Mesendoderm (in vitro differentiated cells): ENCODE results near the gene LGMN.

Experiments
- DNase-seq: peaks from one replicate; pipeline ENCODE4 v3.0.0; 2013
- H2AK5ac ChIP-seq: 2 replicates; pipeline ENCODE4 v1.6.1; 2013; ENCODE audit warnings: low read length, inconsistent platforms
- H2BK120ac ChIP-seq: 2 replicates; pipeline ENCODE4 v1.6.1; 2013; ENCODE audit warnings: low read depth, mild to moderate bottlenecking, low read length, moderate library complexity, mixed read lengths
- H2BK15ac ChIP-seq: replicated peaks from 2 replicates; pipeline ENCODE4 v1.6.1; 2013; ENCODE audit warnings: low read depth, mild to moderate bottlenecking, moderate library complexity
- H2BK5ac ChIP-seq: 2 replicates; pipeline ENCODE4 v1.6.1; 2013; ENCODE audit warnings: low read length, inconsistent platforms
- H3K18ac ChIP-seq: 2 replicates; pipeline ENCODE4 v1.6.1; 2013; ENCODE audit warnings: mild to moderate bottlenecking, low read length, mixed read lengths
- H3K23ac ChIP-seq: one replicate; pipeline ENCODE4 v1.6.1; 2013; ENCODE audit warnings: low read length
- H3K27ac ChIP-seq: 2 replicates; pipeline ENCODE4 v1.5.1; 2013; ENCODE audit warnings: low read depth, mild to moderate bottlenecking, inconsistent platforms, low read length, moderate library complexity
- H3K27me3 ChIP-seq: 2 replicates; pipeline ENCODE4 v1.6.1; 2013; ENCODE audit warnings: low read length, control low read depth, mild to moderate bottlenecking, inconsistent platforms; ENCODE audit not compliant: insufficient read depth, poor library complexity
- H3K36me3 ChIP-seq: 2 replicates; pipeline ENCODE4 v1.6.1; 2013; ENCODE audit warnings: low read length, inconsistent platforms; ENCODE audit not compliant: control insufficient read depth, insufficient read depth
- H3K4ac ChIP-seq: one replicate; pipeline ENCODE4 v1.6.1; 2013; ENCODE audit warnings: low read depth, mild to moderate bottlenecking, low read length, moderate library complexity
- H3K4me1 ChIP-seq: 2 replicates; pipeline ENCODE4 v1.6.1; 2013; ENCODE audit warnings: low read depth, low read length, inconsistent platforms; ENCODE audit not compliant: control insufficient read depth
- H3K4me2 ChIP-seq: 2 replicates; pipeline ENCODE4 v1.6.1; 2013; ENCODE audit warnings: low read length
- H3K4me3 ChIP-seq: 2 replicates; pipeline ENCODE4 v1.5.1; 2013; ENCODE audit warnings: mild to moderate bottlenecking, low read length
- H3K56ac ChIP-seq: one replicate; pipeline ENCODE4 v1.6.1; 2013; ENCODE audit warnings: low read length
- H3K79me1 ChIP-seq: 2 replicates; pipeline ENCODE4 v1.6.1; 2013; ENCODE audit warnings: low read length, inconsistent platforms
- H3K79me2 ChIP-seq: 2 replicates; pipeline ENCODE4 v1.6.1; 2013; ENCODE audit warnings: mild to moderate bottlenecking, low read length; ENCODE audit not compliant: control insufficient read depth, insufficient read depth
- H3K9ac ChIP-seq: 2 replicates; pipeline ENCODE4 v1.6.1; 2013; ENCODE audit warnings: low read length, inconsistent platforms
- H4K5ac ChIP-seq: one replicate; pipeline ENCODE4 v1.6.1; 2013; ENCODE audit warnings: low read length
- H4K8ac ChIP-seq: one replicate; pipeline ENCODE4 v1.6.1; 2013; ENCODE audit warnings: low read depth, mild to moderate bottlenecking, control low read depth, low read length, moderate library complexity
- WGBS: extraction: QIAGEN DNeasy Blood & Tissue Kit; methylation state at CpG from one replicate; pipeline ENCODE4 v1.1.7; 2013; ENCODE audit warnings: low lambda C conversion rate, missing lambda C conversion rate; ENCODE audit not compliant: insufficient coverage; ENCODE audit errors: extremely low coverage; 5-methylcytosine and 5-hydroxymethylcytosine counted together

The LGMN gene

DNA sequence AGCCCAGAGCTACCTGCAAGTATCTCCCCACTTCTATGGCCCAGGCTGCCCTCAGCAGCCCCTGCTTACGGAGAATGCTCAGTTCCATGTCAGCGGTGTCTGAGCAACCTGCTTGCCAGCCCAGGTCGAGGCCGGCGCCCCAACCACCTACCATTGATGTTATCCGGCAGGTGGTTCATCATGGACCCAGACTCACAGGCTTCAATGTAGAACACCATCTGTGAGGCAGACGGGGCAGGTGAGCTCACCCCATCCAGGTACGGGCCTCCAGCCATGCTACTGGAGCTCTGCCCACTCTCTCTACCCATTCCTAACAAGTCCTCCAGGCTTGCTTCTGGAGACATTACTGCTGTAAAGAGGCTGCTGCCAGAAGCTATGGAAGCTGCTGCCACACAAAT lies 35.8 kb downstream of the LGMN start:
- no peak for DNase-seq
- Histone ChIP-seq H3K79me1 (no peaks in the 10 kb centered on the region), H3K23ac (no peak overlapping the region), H4K5ac (no peak overlapping the region), H3K4me3 (no peak overlapping the region), H3K56ac (no peak overlapping the region), H3K27ac (no peak overlapping the region), H3K79me2 (no peaks in the 10 kb centered on the region), H3K4ac (no peak overlapping the region), H3K4me2 (no peak overlapping the region), H3K18ac (no peak overlapping the region), H3K4me1 (no peaks in the 10 kb centered on the region), H4K8ac (no peak overlapping the region), H2BK5ac (no peak overlapping the region), H2BK15ac (no peak overlapping the region), H3K36me3 (peaks cover 2% of the 10 kb centered on the region), H3K9ac (no peak overlapping the region), H2AK5ac (no peak overlapping the region), H3K27me3 (no peaks in the 10 kb centered on the region), H2BK120ac (no peak overlapping the region)
- no CpG with 5 or more reads among the region's 8 CpGs for WGBS

GRCh38 chr14:92711976-92712653 lies 36.3 kb downstream of the LGMN start:
- no peak overlapping the region for H3K4me2 ChIP-seq
- H3K4me1 ChIP-seq, result no peaks in the 10 kb centered on the region
- no peak overlapping the region for H3K4me3 ChIP-seq
- WGBS, result no CpG with 5 or more reads among the region's 7 CpGs
- no peak overlapping the region for H3K9ac ChIP-seq
- H2AK5ac ChIP-seq, result no peak overlapping the region
- H3K27ac ChIP-seq, result no peak overlapping the region
- no peak overlapping the region for H2BK120ac ChIP-seq
- no peaks in the 10 kb centered on the region for H3K79me2 ChIP-seq
- no peaks in the 10 kb centered on the region for H3K79me1 ChIP-seq
- H3K4ac ChIP-seq, result no peak overlapping the region
- H2BK15ac ChIP-seq, result no peak overlapping the region
- no peak overlapping the region for H2BK5ac ChIP-seq
- no peak overlapping the region for H4K5ac ChIP-seq
- H4K8ac ChIP-seq, result no peak overlapping the region
- no peak for DNase-seq
- no peak overlapping the region for H3K23ac ChIP-seq
- peaks cover 2% of the 10 kb centered on the region for H3K36me3 ChIP-seq
- H3K18ac ChIP-seq, result no peak overlapping the region
- no peaks in the 10 kb centered on the region for H3K27me3 ChIP-seq
- no peak overlapping the region for H3K56ac ChIP-seq

DNA sequence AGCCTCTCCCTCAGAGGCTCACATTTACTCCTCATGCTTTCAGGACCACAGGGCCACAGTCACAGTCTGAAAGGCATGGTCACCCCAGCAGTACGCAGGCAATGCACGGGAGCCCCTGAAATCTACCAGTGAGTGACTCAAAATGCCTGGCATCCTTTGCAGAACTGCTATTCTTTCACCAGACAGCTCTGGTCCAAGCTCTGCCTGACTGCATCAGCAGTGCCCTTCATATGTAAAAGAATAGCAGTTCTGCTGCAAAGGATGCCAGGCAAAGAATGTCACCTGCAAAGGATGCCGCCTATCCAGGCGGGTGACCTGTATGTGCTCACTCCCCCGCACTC lies 38.5 kb downstream of the LGMN start:
- no peak overlapping the region for H3K4ac ChIP-seq
- peaks cover 2% of the 10 kb centered on the region for H3K36me3 ChIP-seq
- no peaks in the 10 kb centered on the region for H3K4me1 ChIP-seq
- no peak overlapping the region for H2BK15ac ChIP-seq
- no peaks in the 10 kb centered on the region for H3K79me2 ChIP-seq
- no peak overlapping the region for H4K5ac ChIP-seq
- no peak overlapping the region for H3K4me3 ChIP-seq
- H4K8ac ChIP-seq, result no peak overlapping the region
- H3K4me2 ChIP-seq, result no peak overlapping the region
- WGBS, result no CpG with 5 or more reads among the region's 5 CpGs
- no peak overlapping the region for H3K23ac ChIP-seq
- H3K79me1 ChIP-seq, result no peaks in the 10 kb centered on the region
- no peak overlapping the region for H2AK5ac ChIP-seq
- H2BK120ac ChIP-seq, result no peak overlapping the region
- no peaks in the 10 kb centered on the region for H3K27me3 ChIP-seq
- DNase-seq, result no peak
- no peak overlapping the region for H3K18ac ChIP-seq
- H3K56ac ChIP-seq, result no peak overlapping the region
- H3K27ac ChIP-seq, result no peak overlapping the region
- H2BK5ac ChIP-seq, result no peak overlapping the region
- H3K9ac ChIP-seq, result no peak overlapping the region

DNA sequence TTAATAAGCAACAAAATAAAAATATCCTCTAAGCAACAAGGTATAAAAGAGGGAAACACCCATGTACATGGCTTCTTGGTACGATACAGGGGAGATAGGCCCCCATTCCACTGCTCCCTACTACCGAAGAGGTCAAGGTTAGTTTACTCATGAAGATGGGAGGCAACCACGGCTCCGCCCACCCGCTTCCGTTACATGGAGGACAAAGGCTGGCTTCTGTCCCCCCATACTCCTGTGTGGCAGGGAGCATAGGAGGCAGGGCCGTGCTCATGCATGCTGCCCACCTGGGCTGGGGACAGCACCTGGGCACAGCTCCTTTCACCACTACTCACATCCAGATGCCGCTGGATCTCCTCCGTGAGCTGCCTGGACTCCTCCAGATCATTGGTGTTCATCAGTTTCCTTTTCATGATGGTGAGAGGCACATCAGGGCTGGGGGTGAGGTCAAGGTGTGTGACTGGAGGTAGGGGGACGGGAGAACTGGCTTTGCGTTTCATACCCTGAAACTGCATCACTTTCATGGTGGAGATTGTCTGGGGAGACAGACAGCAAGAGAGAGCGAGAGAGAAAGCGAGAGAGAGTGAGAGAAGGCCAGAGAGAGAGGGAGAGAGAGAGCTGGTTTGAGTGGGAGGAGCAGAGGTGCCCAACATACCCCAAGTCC lies 39.0 kb downstream of the LGMN start:
- Histone ChIP-seq H4K5ac (no peak overlapping the region), H3K79me2 (no peaks in the 10 kb centered on the region), H3K18ac (no peak overlapping the region), H3K9ac (no peak overlapping the region), H3K4me2 (no peak overlapping the region), H3K23ac (no peak overlapping the region), H2BK120ac (no peak overlapping the region), H2BK15ac (no peak overlapping the region), H3K56ac (no peak overlapping the region), H3K4ac (no peak overlapping the region), H3K4me1 (no peaks in the 10 kb centered on the region), H3K79me1 (no peaks in the 10 kb centered on the region), H3K36me3 (peaks cover 2% of the 10 kb centered on the region), H2BK5ac (no peak overlapping the region), H2AK5ac (no peak overlapping the region), H3K27me3 (no peaks in the 10 kb centered on the region), H3K27ac (no peak overlapping the region), H4K8ac (no peak overlapping the region), H3K4me3 (no peak overlapping the region)
- no CpG with 5 or more reads among the region's 13 CpGs for WGBS
- no peak for DNase-seq

DNA sequence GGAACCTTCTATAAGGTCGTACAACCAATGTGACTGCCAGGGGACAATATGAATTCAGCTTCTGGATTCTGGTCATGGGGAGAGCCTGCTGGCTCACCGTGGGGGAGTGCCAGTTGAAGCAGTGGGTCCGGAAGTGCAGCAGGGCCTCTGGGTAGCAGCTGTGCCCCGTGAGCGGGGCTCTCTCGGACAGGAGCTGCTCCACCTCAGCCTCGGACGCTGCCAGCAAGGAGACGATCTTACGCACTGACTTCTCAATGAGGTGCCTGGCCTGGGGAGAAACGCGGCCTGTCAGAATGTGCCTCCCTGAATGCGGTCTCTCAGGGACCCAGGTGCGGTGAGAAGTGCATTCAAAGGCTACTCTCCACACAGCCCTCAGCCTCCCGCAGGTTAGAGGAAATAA lies 42.0 kb downstream of the LGMN start:
- H3K36me3 ChIP-seq, result peaks cover 2% of the 10 kb centered on the region

DNA sequence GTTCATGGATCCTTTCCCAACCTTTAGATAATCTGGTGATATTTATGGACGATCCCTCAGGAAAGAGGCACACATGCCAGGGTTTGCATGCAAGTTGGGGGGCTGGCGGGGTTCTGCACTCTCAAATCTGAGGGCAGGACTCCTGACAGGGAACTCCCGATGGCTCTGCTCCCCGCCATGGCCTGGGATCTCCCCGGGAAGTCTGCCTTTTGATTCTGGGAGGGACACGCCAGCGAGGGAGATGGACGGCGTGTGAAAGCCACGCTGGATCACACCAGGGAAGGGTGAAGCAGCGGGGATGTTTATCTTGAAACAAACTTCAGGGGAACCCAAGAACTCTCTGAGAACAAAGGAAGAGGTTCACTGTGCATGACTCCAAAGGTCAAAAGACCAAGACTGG lies 43.6 kb downstream of the LGMN start:
- no peak overlapping the region for H3K23ac ChIP-seq
- DNase-seq, result no peak

More for the DNA sequence above, 42.0 kb downstream of the LGMN start:
- WGBS, result no CpG with 5 or more reads among the region's 15 CpGs
- no peak overlapping the region for H3K56ac ChIP-seq
- H3K27me3 ChIP-seq, result no peaks in the 10 kb centered on the region
- H3K4me3 ChIP-seq, result no peak overlapping the region
- no peak overlapping the region for H2AK5ac ChIP-seq
- H3K9ac ChIP-seq, result no peak overlapping the region
- no peaks in the 10 kb centered on the region for H3K79me2 ChIP-seq
- no peak overlapping the region for H3K4me2 ChIP-seq
- no peak overlapping the region for H3K23ac ChIP-seq
- H3K18ac ChIP-seq, result no peak overlapping the region
- no peak overlapping the region for H3K27ac ChIP-seq
- H2BK5ac ChIP-seq, result no peak overlapping the region
- H2BK120ac ChIP-seq, result no peak overlapping the region
- no peak overlapping the region for H4K8ac ChIP-seq
- no peak for DNase-seq
- H3K4ac ChIP-seq, result no peak overlapping the region
- H4K5ac ChIP-seq, result no peak overlapping the region
- no peak overlapping the region for H2BK15ac ChIP-seq
- H3K79me1 ChIP-seq, result no peaks in the 10 kb centered on the region
- no peaks in the 10 kb centered on the region for H3K4me1 ChIP-seq

More for the DNA sequence above, 43.6 kb downstream of the LGMN start:
- Histone ChIP-seq H3K4ac (no peak overlapping the region), H2BK15ac (no peak overlapping the region), H3K79me2 (no peaks in the 10 kb centered on the region), H3K27me3 (no peaks in the 10 kb centered on the region), H3K36me3 (no peaks in the 10 kb centered on the region), H3K27ac (no peak overlapping the region), H2BK5ac (no peak overlapping the region), H3K4me3 (no peak overlapping the region), H2BK120ac (no peak overlapping the region), H4K5ac (no peak overlapping the region), H3K4me2 (no peak overlapping the region), H4K8ac (no peak overlapping the region), H3K56ac (no peak overlapping the region), H3K79me1 (no peaks in the 10 kb centered on the region), H3K9ac (no peak overlapping the region), H3K18ac (no peak overlapping the region), H2AK5ac (no peak overlapping the region), H3K4me1 (no peaks in the 10 kb centered on the region)
- no CpG with 5 or more reads among the region's 11 CpGs for WGBS
